ENCODE results near the gene DEF6.
A peak's percentile ranks its signal among the peaks of the same experiment; 100 is the strongest.

The DEF6 gene

GRCh38 chr6:35258858-35259193 is 38.8 kb upstream of the DEF6 start:
- in situ Hi-C loops (cut with MboI; ENCODE audit: low sequenced_read_pairs, unreplicated experiment), result no loop called here
- peak; percentile 63 for DNase-seq (ENCODE audit: low spot score)
- no peak for TF ChIP-seq CTCF (IDR thresholded peaks at IDR 0.05; ENCODE audit: borderline replicate concordance, control extremely low read depth, extremely low read depth, insufficient read depth, missing control alignments)

GRCh38 chr6:35259194-35259947 is 38.2 kb upstream of the DEF6 start, which contains the start of gene ZNF76:
TSS of gene ZNF76 (plus strand) at chr6:35259735. CDS start at chr6:35281152, 21,417 bp downstream.
- peak; percentile 58 for TF ChIP-seq CTCF (IDR thresholded peaks at IDR 0.05; ENCODE audit: borderline replicate concordance, control extremely low read depth, extremely low read depth, insufficient read depth, missing control alignments)
- in situ Hi-C loops (cut with MboI; ENCODE audit: low sequenced_read_pairs, unreplicated experiment), result no loop called here
- DNase-seq (ENCODE audit: low spot score), result peak; percentile 98

GRCh38 chr6:35259948-35260590 is 37.5 kb upstream of the DEF6 start:
- in situ Hi-C loops (cut with MboI; ENCODE audit: low sequenced_read_pairs, unreplicated experiment), result no loop called here
- TF ChIP-seq CTCF (IDR thresholded peaks at IDR 0.05; ENCODE audit: borderline replicate concordance, control extremely low read depth, extremely low read depth, insufficient read depth, missing control alignments), result no peak
- peak; percentile 88 for DNase-seq (ENCODE audit: low spot score)

- DNase-seq (ENCODE audit: low spot score), result no peak
- in situ Hi-C loops (cut with MboI; ENCODE audit: low sequenced_read_pairs, unreplicated experiment), result no loop called here
- no peak for TF ChIP-seq CTCF (IDR thresholded peaks at IDR 0.05; ENCODE audit: borderline replicate concordance, control extremely low read depth, extremely low read depth, insufficient read depth, missing control alignments)
Measured at GRCh38 chr6:35260591-35261570, 36.7 kb upstream of the DEF6 start.

GRCh38 chr6:35262596-35262995 is 35.0 kb upstream of the DEF6 start:
- TF ChIP-seq CTCF (IDR thresholded peaks at IDR 0.05; ENCODE audit: borderline replicate concordance, control extremely low read depth, extremely low read depth, insufficient read depth, missing control alignments), result no peak
- DNase-seq (ENCODE audit: low spot score), result no peak
- in situ Hi-C loops (cut with MboI; ENCODE audit: low sequenced_read_pairs, unreplicated experiment), result no loop called here

GRCh38 chr6:35264550-35265274 is 32.9 kb upstream of the DEF6 start:
- DNase-seq (ENCODE audit: low spot score), result no peak

More at GRCh38 chr6:35264550-35265274, 32.9 kb upstream of the DEF6 start:
- no peak for TF ChIP-seq CTCF (IDR thresholded peaks at IDR 0.05; ENCODE audit: borderline replicate concordance, control extremely low read depth, extremely low read depth, insufficient read depth, missing control alignments)
- in situ Hi-C loops (cut with MboI; ENCODE audit: low sequenced_read_pairs, unreplicated experiment), result no loop called here

All from GM13976 (cell line).